GM18870 (cell line): ENCODE data around the gene MPP1.
"Not testable (repeated sequence)": the region's sequence is repeated elsewhere in the genome, so short reads cannot be mapped to it uniquely, and the experiment has no call there.

Experiments used
- ATAC-seq: cut with Tn5 transposase; IDR thresholded peaks from one replicate; pipeline ENCODE4 v1.9.1; 2021; ENCODE audit warnings: moderate library complexity; ENCODE audit not compliant: unreplicated experiment

The MPP1 gene

GRCh38 chrX:154804957-154805695 is at the start of gene MPP1:
MPP1 (minus strand) TSS chrX:154805485; CDS start chrX:154805373, 112 bp downstream.
- ATAC-seq: peak; percentile 64

- ATAC-seq: no peak
Measured at GRCh38 chrX:154850957-154851611, 45.8 kb upstream of the MPP1 start.

GRCh38 chrX:154840856-154841255 is 35.6 kb upstream of the MPP1 start:
- no peak for ATAC-seq

DNA sequence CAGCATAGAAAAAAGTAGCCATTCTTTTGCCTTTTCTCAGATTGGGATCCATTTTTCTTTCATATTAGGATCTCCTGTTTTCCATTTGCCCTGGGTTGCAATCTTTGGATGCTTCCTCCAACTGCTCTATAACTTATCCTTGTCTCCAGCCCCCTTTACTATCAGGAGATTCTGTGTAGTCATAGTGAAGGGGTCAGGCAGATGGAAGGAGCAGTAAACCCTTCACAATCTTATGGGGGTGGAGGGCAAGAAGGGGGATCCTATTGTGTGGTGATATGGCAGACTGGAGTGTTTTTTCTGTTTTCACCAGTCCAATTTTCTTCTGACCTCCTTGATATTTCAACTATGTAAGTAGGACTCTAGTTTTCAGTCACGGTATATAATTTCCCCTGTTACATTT is 30.9 kb upstream of the MPP1 start:
- ATAC-seq: no peak

GRCh38 chrX:154834562-154834961 is 29.3 kb upstream of the MPP1 start, which contains the start of gene SMIM9:
SMIM9 (minus strand) TSS chrX:154834662; CDS start chrX:154830856, 3,806 bp downstream.
- ATAC-seq: no peak

GRCh38 chrX:154833746-154834274 is 28.5 kb upstream of the MPP1 start:
- ATAC-seq: no peak

GRCh38 chrX:154829926-154830442 is 24.7 kb upstream of the MPP1 start:
- ATAC-seq: no peak

DNA sequence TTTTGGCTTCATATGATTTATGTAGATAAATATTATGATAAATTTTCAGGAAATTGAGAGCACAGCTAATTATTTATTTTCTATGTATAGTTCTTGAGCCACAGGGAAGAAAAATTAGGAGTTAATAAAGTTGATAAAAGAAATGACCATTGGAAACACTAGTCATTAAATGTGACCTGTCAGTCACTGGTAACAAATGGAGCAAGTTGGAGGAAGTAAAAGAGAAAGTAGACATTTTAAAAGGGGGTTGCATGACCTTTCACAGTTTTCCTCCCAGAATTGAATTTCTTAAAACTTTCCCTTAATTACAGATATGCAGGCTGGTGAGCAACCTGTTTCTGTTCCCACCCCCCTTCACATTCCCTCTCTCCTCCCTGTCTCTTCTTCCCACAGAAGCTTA is 23.8 kb upstream of the MPP1 start:
- ATAC-seq: no peak

DNA sequence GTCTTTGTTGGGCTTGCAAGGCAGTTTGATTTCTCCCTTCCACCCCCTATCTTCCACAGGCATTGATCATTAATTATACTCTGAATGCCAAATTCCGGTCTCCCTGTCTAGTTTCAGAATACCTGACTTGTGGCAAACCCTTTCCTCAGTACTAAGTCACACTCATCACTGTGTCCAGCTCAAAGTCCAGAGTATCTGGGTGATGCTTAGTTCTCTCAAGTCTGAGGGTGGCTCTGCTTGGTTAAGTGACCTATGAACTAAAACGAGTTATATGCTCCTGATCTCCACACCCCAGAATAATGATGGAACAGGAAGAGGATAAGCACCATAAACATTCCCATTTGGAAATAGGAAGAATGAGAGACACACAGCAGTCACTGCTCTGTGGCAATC is 22.7 kb upstream of the MPP1 start:
- peak; percentile 7 for ATAC-seq

- peak; percentile 94 for ATAC-seq
Measured at GRCh38 chrX:154827194-154828015, 22.1 kb upstream of the MPP1 start.

DNA sequence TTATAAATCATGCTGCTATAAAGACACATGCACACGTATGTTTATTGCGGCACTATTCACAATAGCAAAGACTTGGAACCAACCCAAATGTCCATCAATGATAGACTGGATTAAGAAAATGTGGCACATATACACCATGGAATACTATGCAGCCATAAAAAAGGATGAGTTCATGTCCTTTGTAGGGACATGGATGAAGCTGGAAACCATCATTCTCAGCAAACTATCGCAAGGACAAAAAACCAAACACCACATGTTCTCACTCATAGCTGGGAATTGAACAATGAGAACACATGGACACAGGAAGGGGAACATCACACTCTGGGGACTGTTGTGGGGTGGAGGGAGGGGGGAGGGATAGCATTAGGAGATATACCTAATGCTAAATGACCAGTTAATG is 20.3 kb upstream of the MPP1 start:
- ATAC-seq: not testable (repeated sequence)

DNA sequence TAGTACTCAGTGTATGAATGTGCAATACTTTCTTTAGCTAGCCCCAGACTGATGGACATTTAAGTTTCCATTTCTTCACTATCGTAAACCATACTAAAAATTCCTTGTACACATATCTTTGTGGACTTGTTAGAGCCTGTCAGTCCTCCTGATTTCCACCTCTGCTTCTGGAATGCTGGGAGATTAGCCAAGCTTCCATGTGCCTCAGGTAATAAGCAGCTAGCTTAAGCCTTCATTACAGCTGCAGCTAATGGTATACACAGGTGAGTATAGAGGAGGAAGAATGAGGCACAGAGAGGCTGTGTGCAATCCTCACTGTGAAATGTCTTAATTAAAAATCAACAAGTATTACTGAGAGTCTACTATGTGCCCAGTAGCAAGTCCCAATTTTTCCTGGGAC is 19.4 kb upstream of the MPP1 start:
- ATAC-seq: no peak

- ATAC-seq: no peak
Measured at GRCh38 chrX:154822029-154822428, 16.7 kb upstream of the MPP1 start.

- ATAC-seq: no peak
Measured at GRCh38 chrX:154821523-154821922, 16.2 kb upstream of the MPP1 start.

GRCh38 chrX:154819771-154820341 is 14.6 kb upstream of the MPP1 start:
- no peak for ATAC-seq

DNA sequence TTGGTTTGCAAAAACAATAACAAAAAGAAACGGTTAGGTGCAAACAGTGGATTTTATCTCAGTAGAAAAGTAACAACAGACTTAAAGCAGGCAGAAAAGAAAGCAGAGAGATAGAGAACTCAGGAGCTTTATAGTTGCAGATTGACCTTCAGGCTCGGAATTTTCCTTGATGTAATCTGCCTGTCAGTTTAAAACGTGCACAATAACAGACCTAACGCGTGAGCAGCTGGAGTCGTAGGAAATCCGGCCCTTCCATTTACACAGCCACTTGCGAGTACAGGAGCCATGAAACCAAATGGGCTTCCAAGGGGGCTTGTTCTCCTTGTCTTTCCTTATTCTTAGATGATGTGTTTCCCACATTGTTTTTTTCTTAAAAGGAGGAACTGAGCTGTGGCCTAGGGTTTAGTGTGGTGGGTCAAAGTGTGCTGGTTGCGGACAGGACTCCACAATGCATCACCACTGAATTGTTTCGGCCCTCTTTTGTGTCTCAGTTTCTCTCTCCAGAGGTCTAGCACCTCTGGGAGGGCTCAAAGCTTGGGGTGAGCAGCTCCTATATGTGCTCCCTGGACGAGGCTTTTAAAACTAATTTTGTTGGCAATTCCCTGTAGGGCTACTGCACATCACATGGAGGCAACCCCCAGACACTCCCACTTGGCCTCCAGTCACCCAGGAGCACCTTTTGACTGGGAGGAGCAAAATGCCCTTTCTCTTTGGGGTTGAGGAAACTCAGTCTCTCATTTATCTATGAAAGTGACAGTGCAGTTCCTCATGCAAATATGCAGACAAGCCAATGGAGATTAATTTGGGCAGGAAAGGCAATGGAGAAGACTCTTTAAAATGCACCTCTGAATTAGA is 13.9 kb upstream of the MPP1 start:
- no peak for ATAC-seq

GRCh38 chrX:154817048-154817618 is 11.8 kb upstream of the MPP1 start:
- not testable (repeated sequence) for ATAC-seq

DNA sequence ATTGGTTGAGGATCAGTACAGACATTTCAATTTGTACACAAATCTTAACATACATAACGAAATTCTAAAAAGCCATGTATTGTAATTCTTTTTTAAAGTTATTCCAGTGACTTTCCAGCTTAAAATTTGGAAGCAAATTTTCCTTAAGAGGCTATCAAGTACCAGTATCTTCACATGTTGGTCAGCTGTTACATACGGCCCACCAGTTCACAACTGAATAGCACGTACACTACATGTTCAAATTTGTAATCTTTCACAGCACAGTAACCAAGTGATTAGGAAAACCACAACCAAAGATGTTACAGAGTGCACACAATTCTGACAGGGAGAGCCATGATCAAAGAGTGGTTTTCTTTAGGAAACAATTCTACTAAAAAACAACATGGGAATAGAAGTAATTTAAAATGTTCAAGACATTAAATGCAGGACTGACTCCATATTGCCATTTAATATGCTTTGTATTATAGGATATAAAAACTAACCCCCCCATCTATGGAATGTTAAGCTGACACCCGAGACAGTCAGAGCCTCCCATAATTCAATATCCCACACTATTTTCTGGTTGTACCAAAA is 11.1 kb upstream of the MPP1 start:
- ATAC-seq: not testable (repeated sequence)

DNA sequence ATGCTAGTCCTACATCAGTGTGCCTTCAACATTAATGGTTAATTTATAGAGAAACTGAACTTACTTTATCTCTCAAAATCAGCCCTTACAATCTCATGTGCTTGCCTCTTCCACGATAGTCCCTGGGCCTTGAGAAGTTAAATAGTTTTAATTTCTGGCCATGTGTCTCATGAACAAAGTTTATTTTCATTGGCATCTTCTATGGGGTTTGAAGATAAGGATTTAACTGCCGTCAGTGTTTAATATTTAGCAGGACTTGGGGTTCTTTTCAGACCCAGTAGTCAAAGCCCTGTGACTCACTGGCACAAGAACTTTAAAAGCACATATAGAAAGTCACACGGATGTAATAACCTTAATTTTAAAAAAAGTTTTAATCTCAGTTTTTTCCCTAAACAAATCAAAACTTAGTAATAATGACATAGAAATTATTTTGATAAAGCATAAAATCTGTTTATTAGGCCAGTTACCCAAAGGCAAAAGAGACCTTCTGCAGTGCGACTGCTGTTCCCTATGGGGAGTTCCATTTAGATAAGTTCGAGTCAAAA is 10.1 kb upstream of the MPP1 start:
- no peak for ATAC-seq
